Esophagus muscularis mucosa (tissue), 4 donors: ENCODE measurements around the gene XPNPEP2. TPM values are rescaled to one million over a fixed set of nuclear protein-coding genes. Genes with fewer than 3 reads are reported as not detected.

Experiments
- DNase-seq: peaks from one replicate; pipeline ENCODE4 v3.0.0-alpha.2; 2017; ENCODE audit errors: extremely low spot score
- H3K27ac ChIP-seq, 4 donors: fragments of 200-600 bp; sonication (generic); replicated peaks in 1 of 4; 1 replicate in 3 of 4; 2 replicates in 1 of 4; pipeline ENCODE4 v1.5.1; 2016 to 2019; ENCODE audit warnings: mild to moderate bottlenecking in 1 of 4
- H3K27me3 ChIP-seq, 4 donors: fragments of 200-600 bp; sonication (generic); one replicate each; pipeline versions ENCODE4 v1.5.1 to v1.6.0; 2016 to 2019
- H3K36me3 ChIP-seq, 4 donors: fragments of 200-600 bp; sonication (generic); one replicate each; pipeline ENCODE4 v1.5.1; 2016 to 2019
- H3K4me1 ChIP-seq, 4 donors: fragments of 200-600 bp; sonication (generic); one replicate each; pipeline ENCODE4 v1.5.1; 2016 to 2019
- H3K4me3 ChIP-seq, 4 donors: fragments of 200-600 bp; sonication (generic); 1 replicate in 2 of 4; 2 replicates in 2 of 4; pipeline ENCODE4 v1.5.1; 2016 to 2019; ENCODE audit warnings: mild to moderate bottlenecking in 4 of 4, moderate library complexity in 1 of 4
- H3K9me3 ChIP-seq, 4 donors: fragments of 200-600 bp; sonication (generic); 1 replicate in 3 of 4; 2 replicates in 1 of 4; pipeline ENCODE4 v1.5.1; 2016 to 2019
- EP300 ChIP-seq: sonication (generic); formaldehyde crosslinking; IDR thresholded peaks from one replicate; pipeline ENCODE4 v1.6.1; 2017; ENCODE audit warnings: antibody characterized with exemption
- POLR2A ChIP-seq: fragments of 450-650 bp; IDR thresholded peaks from one replicate; pipeline ENCODE4 v1.6.1; 2017; ENCODE audit warnings: antibody characterized with exemption, moderate library complexity, mild to moderate bottlenecking, low read depth
- POLR2AphosphoS5 ChIP-seq, 2 donors: sonication (generic); formaldehyde crosslinking; IDR thresholded peaks; one replicate each; pipeline ENCODE4 v1.6.1; 2017; ENCODE audit warnings: antibody characterized with exemption in 2 of 2
- WGBS: methylation state at CpG from one replicate; pipeline ENCODE4 v1.1.5; 2018; 5-methylcytosine and 5-hydroxymethylcytosine counted together
- intact Hi-C: fragments of 100-400 bp; cut with DNase I; formaldehyde crosslinking; loops from one replicate; pipeline ENCODE4 v1.15.1; 2023
- total RNA-seq, 4 donors: library from RNA; depleted of rRNA; stranded (reverse); fragments of >200 nt; gene quantifications; one replicate each; pipeline versions ENCODE4 v1.1.0 to v1.2.1, GENCODE V29; 2016
- TF ChIP-seq, protein P1 (sequence below), 3 experiments: fragments of 200-600 bp in 2 of 3; fragments of 450-650 bp in 1 of 3; sonication (generic) in 2 of 3; IDR thresholded peaks; one replicate each; pipeline ENCODE4 v1.5.1; 2017 to 2019; ENCODE audit warnings: antibody characterized with exemption in 3 of 3, mild to moderate bottlenecking in 2 of 3, moderate library complexity in 1 of 3

The XPNPEP2 gene
- total RNA-seq, 4 donors from 2014 or later: 3.3 to 14.4 (median 5.0) TPM

DNA sequence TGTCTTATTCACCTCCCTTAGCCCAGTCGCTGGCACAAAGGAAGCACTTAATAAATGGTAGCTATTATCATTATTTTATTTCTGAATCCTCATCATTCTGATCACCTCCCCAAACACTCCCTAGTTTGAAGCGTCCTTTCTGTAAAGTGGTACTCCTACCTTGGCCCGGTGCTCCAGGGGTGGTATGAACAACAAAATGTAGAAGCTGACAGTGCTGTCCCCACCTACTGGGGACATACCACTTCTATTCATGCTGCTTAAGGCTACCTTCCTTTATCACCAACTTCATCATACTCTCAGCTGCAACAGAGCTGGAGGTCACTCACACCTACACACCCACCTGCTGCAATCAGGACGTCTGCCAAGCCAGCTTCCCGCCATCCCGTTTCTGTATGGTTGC lies 43.2 kb upstream of the XPNPEP2 start:
- H3K36me3 ChIP-seq: no peaks in the 10 kb centered on the region
- 69% methylated on average over 6 of the region's 6 CpGs for WGBS
- DNase-seq: no peak
- no peaks in the 10 kb centered on the region for H3K27me3 ChIP-seq
- no peak overlapping the region for H3K27ac ChIP-seq
- H3K4me3 ChIP-seq: no peak overlapping the region
- H3K9me3 ChIP-seq: no peaks in the 10 kb centered on the region
- intact Hi-C loops: no loop called here
- TF ChIP-seq EP300 (no peak), POLR2A (no peak)
- no peaks in the 10 kb centered on the region for H3K4me1 ChIP-seq

GRCh38 chrX:129695937-129696336 lies 42.8 kb upstream of the XPNPEP2 start:
- Histone ChIP-seq H3K4me1 (peaks cover 0 to under 1% (median 0%) of the 10 kb centered on the region in 4 donors), H3K36me3 (no peaks in the 10 kb centered on the region), H3K4me3 (no peak overlapping the region), H3K9me3 (no peaks in the 10 kb centered on the region), H3K27me3 (no peaks in the 10 kb centered on the region), H3K27ac (no peak overlapping the region)
- no peak for DNase-seq
- 81% methylated on average over 8 of the region's 8 CpGs for WGBS
- intact Hi-C loops: no loop called here
- no peak for TF ChIP-seq POLR2AphosphoS5 (IDR thresholded peaks at IDR 0.05)
- TF ChIP-seq EP300: no peak
- TF ChIP-seq, protein P1, sequence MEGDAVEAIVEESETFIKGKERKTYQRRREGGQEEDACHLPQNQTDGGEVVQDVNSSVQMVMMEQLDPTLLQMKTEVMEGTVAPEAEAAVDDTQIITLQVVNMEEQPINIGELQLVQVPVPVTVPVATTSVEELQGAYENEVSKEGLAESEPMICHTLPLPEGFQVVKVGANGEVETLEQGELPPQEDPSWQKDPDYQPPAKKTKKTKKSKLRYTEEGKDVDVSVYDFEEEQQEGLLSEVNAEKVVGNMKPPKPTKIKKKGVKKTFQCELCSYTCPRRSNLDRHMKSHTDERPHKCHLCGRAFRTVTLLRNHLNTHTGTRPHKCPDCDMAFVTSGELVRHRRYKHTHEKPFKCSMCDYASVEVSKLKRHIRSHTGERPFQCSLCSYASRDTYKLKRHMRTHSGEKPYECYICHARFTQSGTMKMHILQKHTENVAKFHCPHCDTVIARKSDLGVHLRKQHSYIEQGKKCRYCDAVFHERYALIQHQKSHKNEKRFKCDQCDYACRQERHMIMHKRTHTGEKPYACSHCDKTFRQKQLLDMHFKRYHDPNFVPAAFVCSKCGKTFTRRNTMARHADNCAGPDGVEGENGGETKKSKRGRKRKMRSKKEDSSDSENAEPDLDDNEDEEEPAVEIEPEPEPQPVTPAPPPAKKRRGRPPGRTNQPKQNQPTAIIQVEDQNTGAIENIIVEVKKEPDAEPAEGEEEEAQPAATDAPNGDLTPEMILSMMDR (IDR thresholded peaks at IDR 0.05): no peak
- no peak for TF ChIP-seq POLR2A

GRCh38 chrX:129696463-129697155 lies 42.2 kb upstream of the XPNPEP2 start:
- H3K4me3 ChIP-seq: no peak overlapping the region
- intact Hi-C loops: no loop called here
- 70% methylated on average over 8 of the region's 8 CpGs for WGBS

GRCh38 chrX:129697204-129697829 lies 41.5 kb upstream of the XPNPEP2 start:
- 84% methylated on average over 8 of the region's 9 CpGs for WGBS
- H3K36me3 ChIP-seq: no peaks in the 10 kb centered on the region
- H3K27ac ChIP-seq: no peak overlapping the region
- H3K4me3 ChIP-seq: no peak overlapping the region
- H3K4me1 ChIP-seq: peaks cover 0 to 7% (median 0%) of the 10 kb centered on the region in 4 donors
- intact Hi-C loops: no loop called here
- TF ChIP-seq, protein P1 (IDR thresholded peaks at IDR 0.05): no peak
- TF ChIP-seq POLR2AphosphoS5 (IDR thresholded peaks at IDR 0.05) (no peak), POLR2A (no peak), EP300 (no peak)
- no peaks in the 10 kb centered on the region for H3K27me3 ChIP-seq
- no peaks in the 10 kb centered on the region for H3K9me3 ChIP-seq
- no peak for DNase-seq

More at GRCh38 chrX:129696463-129697155, 42.2 kb upstream of the XPNPEP2 start:
- no peak for DNase-seq
- Histone ChIP-seq H3K36me3 (no peaks in the 10 kb centered on the region), H3K4me1 (peaks cover 0 to 7% (median 0%) of the 10 kb centered on the region in 4 donors), H3K27ac (no peak overlapping the region), H3K27me3 (no peaks in the 10 kb centered on the region), H3K9me3 (no peaks in the 10 kb centered on the region)
- TF ChIP-seq, protein P1 (IDR thresholded peaks at IDR 0.05): no peak
- no peak for TF ChIP-seq POLR2A
- no peak for TF ChIP-seq EP300
- no peak for TF ChIP-seq POLR2AphosphoS5 (IDR thresholded peaks at IDR 0.05)

- H3K4me3 ChIP-seq: no peak overlapping the region
- TF ChIP-seq POLR2A (no peak), POLR2AphosphoS5 (IDR thresholded peaks at IDR 0.05) (no peak), EP300 (no peak)
- TF ChIP-seq, protein P1 (IDR thresholded peaks at IDR 0.05): no peak
- no peaks in the 10 kb centered on the region for H3K36me3 ChIP-seq
- no peaks in the 10 kb centered on the region for H3K27me3 ChIP-seq
- DNase-seq: no peak
- intact Hi-C loops: no loop called here
- H3K27ac ChIP-seq: no peak overlapping the region
- peaks cover 0 to 7% (median 0%) of the 10 kb centered on the region in 4 donors for H3K4me1 ChIP-seq
- no peaks in the 10 kb centered on the region for H3K9me3 ChIP-seq
Measured at GRCh38 chrX:129698150-129698549, 40.6 kb upstream of the XPNPEP2 start.
